GF-D8 (cell line): ENCODE measurements around the gene CCDC86.
"Not testable (repeated sequence)": the region's sequence is repeated elsewhere in the genome, so short reads cannot be mapped to it uniquely, and the experiment has no call there.

Experiments used
- DNase-seq: peaks from one replicate; lab custom pipeline; 2025; lab: John Stamatoyannopoulos, UW

Gene CCDC86, protein sequence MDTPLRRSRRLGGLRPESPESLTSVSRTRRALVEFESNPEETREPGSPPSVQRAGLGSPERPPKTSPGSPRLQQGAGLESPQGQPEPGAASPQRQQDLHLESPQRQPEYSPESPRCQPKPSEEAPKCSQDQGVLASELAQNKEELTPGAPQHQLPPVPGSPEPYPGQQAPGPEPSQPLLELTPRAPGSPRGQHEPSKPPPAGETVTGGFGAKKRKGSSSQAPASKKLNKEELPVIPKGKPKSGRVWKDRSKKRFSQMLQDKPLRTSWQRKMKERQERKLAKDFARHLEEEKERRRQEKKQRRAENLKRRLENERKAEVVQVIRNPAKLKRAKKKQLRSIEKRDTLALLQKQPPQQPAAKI

DNA sequence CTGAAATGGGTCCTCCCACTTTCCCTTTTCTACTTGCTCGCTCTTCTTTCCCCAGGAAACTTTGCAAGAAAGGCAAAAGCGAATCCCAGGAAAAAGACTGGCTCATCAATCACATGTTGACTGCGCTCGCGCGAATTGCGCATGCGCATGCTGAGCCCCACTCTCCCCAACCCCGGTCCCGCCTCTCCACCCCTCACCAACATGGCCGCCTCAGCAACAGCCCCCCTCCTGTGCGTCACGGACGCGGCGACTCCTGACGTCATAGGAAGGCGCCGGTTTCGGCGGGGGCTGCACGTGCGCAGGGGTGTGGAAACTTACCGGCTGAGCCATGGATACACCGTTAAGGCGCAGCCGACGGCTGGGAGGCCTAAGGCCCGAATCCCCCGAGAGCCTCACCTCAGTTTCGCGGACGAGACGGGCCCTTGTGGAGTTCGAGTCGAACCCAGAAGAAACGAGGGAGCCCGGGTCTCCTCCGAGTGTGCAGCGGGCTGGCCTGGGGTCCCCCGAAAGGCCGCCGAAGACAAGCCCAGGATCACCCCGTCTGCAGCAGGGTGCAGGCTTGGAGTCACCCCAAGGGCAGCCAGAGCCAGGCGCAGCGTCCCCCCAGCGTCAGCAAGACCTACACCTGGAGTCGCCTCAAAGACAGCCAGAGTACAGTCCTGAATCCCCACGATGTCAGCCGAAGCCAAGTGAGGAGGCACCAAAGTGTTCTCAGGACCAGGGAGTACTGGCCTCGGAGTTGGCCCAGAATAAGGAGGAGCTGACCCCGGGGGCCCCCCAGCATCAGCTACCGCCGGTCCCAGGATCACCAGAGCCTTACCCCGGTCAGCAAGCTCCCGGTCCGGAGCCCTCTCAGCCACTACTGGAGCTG is at the start of gene CCDC86:
Gene CCDC86 (plus strand): TSS at position 317 of the 871 bp plus-strand sequence. CDS start 12 bp downstream, at position 329.
- DNase-seq, result peak; percentile 79

DNA sequence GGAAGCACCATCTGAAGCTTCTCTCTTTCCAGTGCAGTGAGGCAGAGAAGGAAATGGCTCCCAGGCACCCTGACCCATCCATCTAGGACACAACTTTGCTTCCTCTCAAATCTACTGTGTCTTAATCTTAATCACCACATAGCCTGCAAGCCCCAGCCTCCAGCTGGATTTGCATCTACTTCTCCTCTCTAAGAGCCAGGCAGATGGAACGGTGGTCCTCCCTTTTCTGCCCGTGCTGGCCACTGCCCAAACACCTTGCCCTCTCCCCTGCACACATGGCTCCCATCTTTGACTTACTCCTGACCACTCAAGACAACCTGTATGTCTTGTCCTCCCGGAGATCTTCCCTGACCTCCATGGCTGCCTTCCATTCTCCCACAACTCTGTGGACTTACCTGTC is 49.4 kb upstream of the CCDC86 start:
- DNase-seq, result no peak

- DNase-seq, result no peak
Observed at GRCh38 chr11:60795291-60795690, 46.6 kb upstream of the CCDC86 start.

- no peak for DNase-seq
Observed at GRCh38 chr11:60797846-60798630, 43.9 kb upstream of the CCDC86 start.

DNA sequence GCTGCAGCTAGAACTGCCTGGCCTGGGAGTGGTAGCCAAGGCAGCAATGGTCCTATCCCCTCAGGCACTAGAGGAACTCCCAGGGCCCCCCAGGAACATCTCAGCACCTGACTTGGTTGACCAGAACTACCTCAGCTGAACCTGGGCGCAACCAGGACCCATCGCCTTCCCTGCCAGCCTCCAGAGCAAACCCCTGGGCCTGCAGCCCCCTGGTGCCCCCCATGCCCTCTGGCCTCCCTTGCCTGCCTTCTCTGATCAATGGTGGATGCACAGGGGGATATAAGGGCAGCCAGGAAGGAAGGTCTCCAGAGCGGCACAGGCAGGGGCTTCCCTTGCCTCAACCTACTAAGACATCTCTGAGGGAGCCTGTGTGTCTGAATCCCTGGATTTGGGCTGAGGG is 43.3 kb upstream of the CCDC86 start:
- DNase-seq, result no peak

DNA sequence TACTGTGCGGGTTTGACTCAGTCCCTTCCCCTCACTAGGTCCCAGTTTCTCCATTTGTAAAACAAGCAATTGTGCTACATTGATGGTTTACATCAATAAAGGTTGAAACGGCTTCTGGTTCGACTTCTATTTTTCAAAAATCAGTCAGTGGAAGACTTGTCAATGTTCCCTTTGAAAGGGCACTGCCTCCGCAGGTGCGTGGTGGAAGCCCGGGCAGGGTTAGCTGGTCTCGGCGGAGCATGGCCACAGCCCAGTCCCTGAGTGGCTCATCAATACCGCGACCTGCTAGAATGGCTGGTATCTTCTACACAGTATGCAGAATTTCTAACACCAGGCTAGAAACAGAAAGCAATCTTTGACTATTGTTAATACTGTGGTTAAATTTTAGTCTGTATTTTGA is 40.7 kb upstream of the CCDC86 start:
- no peak for DNase-seq

- DNase-seq, result no peak
Observed at GRCh38 chr11:60803273-60803936, 38.5 kb upstream of the CCDC86 start.

- no peak for DNase-seq
Observed at GRCh38 chr11:60809249-60809648, 32.7 kb upstream of the CCDC86 start.

DNA sequence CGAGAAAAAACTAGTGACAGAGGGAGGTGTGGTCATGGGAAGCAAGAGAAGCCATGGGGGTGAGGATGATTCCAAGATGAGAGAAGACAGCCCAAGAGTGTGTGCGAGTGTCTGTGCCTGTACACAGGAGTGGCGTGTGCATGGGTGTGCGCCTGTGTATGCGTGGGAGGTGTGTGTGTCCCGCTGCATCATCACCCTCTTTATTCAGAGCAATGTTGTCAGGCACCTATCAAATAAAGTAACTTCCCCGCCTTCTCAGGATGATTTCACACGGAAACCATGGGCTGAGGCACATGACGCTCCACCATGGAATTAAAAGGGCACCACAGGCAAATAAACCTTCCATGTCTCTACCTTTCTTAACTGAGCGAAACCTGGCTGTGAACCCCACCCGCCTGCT is 32.2 kb upstream of the CCDC86 start:
- DNase-seq, result no peak

DNA sequence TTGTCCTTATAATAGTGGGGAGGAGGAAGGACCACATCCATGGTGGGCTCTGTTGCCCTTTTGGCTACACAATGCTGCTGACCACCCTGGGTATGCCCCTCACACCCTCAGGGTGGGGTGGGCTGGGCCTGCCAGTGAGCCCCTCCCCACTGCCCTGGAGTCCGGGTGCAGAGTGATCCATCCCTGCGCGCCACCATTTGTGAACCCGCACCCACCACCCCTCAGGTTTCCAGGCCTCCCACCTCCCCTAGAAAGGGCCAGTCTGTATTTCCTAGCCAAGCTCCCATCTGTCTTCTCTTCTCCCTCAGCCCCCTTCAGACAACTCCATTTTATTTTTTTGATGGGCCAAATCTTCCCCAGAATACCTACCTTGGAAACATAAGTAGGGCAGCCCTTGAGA is 31.8 kb upstream of the CCDC86 start:
- DNase-seq, result no peak

DNA sequence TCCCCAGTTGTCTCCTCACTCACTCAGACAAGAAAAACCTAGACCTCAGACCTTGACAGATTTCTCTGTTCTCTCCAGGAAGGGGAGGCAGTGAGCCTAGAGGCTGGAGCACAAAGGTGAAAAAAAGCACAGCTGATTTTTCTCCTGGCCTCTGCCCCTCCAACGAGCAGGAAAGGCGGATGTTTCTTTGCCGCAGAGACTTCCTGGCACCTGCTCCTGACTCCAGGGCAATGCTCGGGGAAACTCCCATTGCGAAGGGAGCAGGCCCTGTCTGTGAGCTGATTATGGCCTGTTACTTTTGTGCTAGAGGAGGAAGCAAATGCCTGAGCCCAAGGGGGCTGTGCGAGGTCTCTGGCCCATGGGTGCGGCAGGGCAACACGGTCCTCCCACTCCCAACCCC is 31.3 kb upstream of the CCDC86 start:
- DNase-seq, result peak; percentile 3

DNA sequence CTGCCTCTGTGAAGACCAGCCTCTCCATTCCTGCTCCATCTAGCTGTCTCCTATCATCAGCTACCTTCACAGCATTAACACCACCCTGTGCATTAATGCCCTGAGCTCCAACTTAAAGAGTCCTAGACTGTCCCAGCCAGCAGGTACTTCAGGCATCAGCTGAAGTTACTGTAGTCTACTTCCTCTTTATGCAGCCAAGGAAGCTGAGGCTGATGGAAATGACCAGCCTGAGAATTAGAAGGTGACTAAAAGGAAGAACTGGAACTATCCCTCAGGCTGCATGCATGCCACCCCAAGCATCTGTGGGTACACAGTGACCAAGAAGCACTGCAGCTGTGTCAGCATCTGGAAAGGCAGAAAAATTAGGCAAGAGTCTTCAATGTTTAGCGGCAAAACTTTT is 28.6 kb upstream of the CCDC86 start:
- no peak for DNase-seq

DNA sequence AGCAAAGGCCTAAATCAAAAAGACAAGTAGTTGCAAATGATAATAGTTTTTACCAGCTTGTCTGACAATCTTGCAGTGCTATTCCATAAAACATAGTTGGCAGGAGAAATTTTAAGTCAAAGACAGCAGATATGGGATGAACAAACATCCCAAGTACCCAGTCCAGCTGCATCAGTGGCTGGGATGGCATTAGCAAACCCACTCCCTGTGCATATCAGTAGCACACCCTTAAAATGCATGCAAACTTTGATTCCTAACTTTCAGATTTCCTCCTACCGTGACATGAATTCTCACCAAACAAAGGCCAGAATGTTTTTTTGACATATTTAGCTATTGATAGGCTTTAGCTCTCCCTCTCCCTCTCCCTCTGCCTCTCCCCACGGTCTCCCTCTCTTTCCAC is 27.8 kb upstream of the CCDC86 start:
- no peak for DNase-seq

- DNase-seq, result no peak
Observed at GRCh38 chr11:60816590-60817157, 25.2 kb upstream of the CCDC86 start.

GRCh38 chr11:60818057-60818456 is 23.9 kb upstream of the CCDC86 start:
- DNase-seq, result no peak

- DNase-seq, result no peak
Observed at GRCh38 chr11:60821827-60822599, 19.9 kb upstream of the CCDC86 start.

DNA sequence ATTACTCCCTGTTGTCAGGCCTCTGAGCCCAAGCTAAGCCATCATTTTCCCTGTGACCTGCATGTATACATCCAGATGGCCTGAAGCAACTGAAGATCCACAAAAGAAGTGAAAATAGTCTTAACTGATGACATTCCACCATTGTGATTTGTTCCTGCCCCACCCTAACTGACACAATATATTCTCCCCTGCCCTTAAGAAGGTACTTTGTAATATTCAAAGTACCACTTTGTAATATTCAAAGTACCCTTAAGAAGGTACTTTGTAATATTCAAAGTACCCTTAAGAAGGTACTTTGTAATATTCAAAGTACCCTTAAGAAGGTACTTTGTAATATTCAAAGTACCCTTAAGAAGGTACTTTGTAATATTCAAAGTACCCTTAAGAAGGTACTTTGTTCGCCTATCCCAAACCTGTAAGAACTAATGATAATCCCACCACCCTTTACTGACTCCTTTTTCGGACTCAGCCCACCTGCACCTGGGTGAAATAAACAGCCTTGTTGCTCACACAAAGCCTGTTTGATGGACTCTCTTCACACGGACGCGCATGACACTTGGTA is 18.1 kb upstream of the CCDC86 start:
- DNase-seq, result not testable (repeated sequence)

GRCh38 chr11:60825118-60825517 is 16.8 kb upstream of the CCDC86 start:
- DNase-seq, result no peak

DNA sequence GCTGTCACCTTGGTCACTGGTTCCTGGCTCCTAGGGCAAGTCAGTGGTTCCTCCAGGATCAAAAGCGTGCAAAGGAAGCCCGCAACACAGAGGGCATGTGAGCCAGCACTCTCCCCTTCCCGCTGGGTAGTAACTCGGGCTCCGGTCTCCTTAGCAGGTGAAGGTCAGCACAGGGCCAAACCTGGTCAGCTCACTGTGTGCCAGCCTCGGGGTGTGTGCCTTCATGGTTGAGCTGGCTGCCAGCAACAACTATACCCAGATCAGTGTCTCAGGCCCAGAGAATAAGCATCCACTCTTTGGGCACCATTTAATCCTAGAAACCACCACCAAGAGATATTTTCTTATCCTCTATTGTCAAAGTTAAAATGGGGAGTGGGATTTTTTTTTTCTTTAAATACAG is 16.1 kb upstream of the CCDC86 start:
- DNase-seq, result no peak

- no peak for DNase-seq
Observed at GRCh38 chr11:60830478-60831142, 11.3 kb upstream of the CCDC86 start.
